HG02884 (cell line): Measurements from ENCODE around the gene MYO1D.
"Not testable (repeated sequence)": the region's sequence is repeated elsewhere in the genome, so short reads cannot be mapped to it uniquely, and the experiment has no call there.

Source experiments
- ATAC-seq: cut with Tn5 transposase; IDR thresholded peaks from one replicate; pipeline ENCODE4 v1.9.1; 2021; ENCODE audit warnings: mild to moderate bottlenecking, moderate library complexity; ENCODE audit not compliant: unreplicated experiment

MYO1D gene

GRCh38 chr17:32741381-32741780 is 135.5 kb downstream of the MYO1D start:
- no peak for ATAC-seq

GRCh38 chr17:32739722-32740121 is 137.2 kb downstream of the MYO1D start:
- no peak for ATAC-seq

- not testable (repeated sequence) for ATAC-seq
Measured at GRCh38 chr17:32739151-32739550, 137.8 kb downstream of the MYO1D start.

- no peak for ATAC-seq
Measured at GRCh38 chr17:32733401-32733800, 143.5 kb downstream of the MYO1D start.

- ATAC-seq, result no peak
Measured at GRCh38 chr17:32732900-32733299, 144.0 kb downstream of the MYO1D start.

- no peak for ATAC-seq
Measured at GRCh38 chr17:32732296-32732642, 144.7 kb downstream of the MYO1D start.

- no peak for ATAC-seq
Measured at GRCh38 chr17:32731556-32732295, 145.2 kb downstream of the MYO1D start.

- no peak for ATAC-seq
Measured at GRCh38 chr17:32727681-32728080, 149.2 kb downstream of the MYO1D start.

- ATAC-seq, result no peak
Measured at GRCh38 chr17:32725697-32726096, 151.2 kb downstream of the MYO1D start.

GRCh38 chr17:32723310-32723955 is 153.5 kb downstream of the MYO1D start:
- ATAC-seq, result no peak

GRCh38 chr17:32722733-32723132 is 154.2 kb downstream of the MYO1D start:
- no peak for ATAC-seq

GRCh38 chr17:32720671-32721070 is 156.3 kb downstream of the MYO1D start:
- ATAC-seq, result no peak

GRCh38 chr17:32719689-32720088 is 157.2 kb downstream of the MYO1D start:
- no peak for ATAC-seq

- ATAC-seq, result not testable (repeated sequence)
Measured at GRCh38 chr17:32714922-32715321, 162.0 kb downstream of the MYO1D start.

- ATAC-seq, result not testable (repeated sequence)
Measured at GRCh38 chr17:32714206-32714605, 162.7 kb downstream of the MYO1D start.

GRCh38 chr17:32713081-32713480 is 163.8 kb downstream of the MYO1D start:
- no peak for ATAC-seq

- ATAC-seq, result no peak
Measured at GRCh38 chr17:32709562-32709961, 167.4 kb downstream of the MYO1D start.

- ATAC-seq, result no peak
Measured at GRCh38 chr17:32701871-32702270, 175.1 kb downstream of the MYO1D start.

- ATAC-seq, result no peak
Measured at GRCh38 chr17:32699247-32699646, 177.7 kb downstream of the MYO1D start.

- ATAC-seq, result no peak
Measured at GRCh38 chr17:32697728-32698625, 178.9 kb downstream of the MYO1D start.

GRCh38 chr17:32696426-32696825 is 180.5 kb downstream of the MYO1D start:
- ATAC-seq, result no peak

- ATAC-seq, result no peak
Measured at GRCh38 chr17:32695864-32696263, 181.1 kb downstream of the MYO1D start.
